NCI-H2171 treated with DMSO at 0.1 percent for 48 hours (cell line): Measurements from ENCODE around the gene APBB1IP.
"Not testable (repeated sequence)": the region's sequence is repeated elsewhere in the genome, so short reads cannot be mapped to it uniquely, and the experiment has no call there.

Source experiments
- DNase-seq: peaks from one replicate; lab custom pipeline; 2025; lab: John Stamatoyannopoulos, UW

Gene APBB1IP

DNA sequence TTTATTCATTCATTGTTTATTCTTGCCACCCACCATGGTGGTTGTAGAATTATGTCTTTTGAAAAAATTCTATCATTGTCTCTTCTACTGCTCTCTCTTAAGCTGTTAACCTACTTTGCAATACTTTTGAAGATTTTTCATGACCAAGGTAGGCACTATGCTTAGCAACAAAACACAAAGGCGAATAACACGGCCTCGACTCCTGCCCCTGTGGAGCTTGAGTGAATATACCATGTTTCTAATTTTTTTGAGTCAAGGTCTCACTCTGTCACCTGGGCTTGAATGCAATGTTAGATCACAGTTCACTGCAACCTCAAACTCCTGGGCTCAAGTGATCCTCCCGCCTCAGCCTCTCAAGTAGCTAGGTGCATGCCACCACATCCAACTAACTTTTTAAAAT is 39.4 kb downstream of the APBB1IP start:
- no peak for DNase-seq

DNA sequence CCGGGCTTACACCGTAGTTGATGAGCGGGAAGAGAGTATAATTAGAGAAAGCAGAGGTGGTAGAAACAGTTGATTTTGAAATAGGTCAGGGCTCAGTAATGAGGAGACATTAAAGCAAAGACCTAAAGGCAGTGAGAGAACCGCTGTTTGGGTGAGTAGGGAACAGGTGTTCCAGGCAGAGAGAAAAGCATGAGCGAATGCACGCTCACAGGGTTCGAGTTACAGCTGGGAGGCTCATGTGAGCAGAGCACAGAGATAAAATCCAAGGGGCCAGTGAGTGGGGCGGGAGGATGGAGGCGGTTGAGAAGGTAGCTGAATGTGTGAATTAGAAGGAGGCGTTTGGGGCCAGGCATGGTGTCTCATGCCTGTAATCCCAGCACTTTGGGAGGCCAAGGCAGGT is 39.9 kb downstream of the APBB1IP start:
- peak; percentile 6 for DNase-seq

DNA sequence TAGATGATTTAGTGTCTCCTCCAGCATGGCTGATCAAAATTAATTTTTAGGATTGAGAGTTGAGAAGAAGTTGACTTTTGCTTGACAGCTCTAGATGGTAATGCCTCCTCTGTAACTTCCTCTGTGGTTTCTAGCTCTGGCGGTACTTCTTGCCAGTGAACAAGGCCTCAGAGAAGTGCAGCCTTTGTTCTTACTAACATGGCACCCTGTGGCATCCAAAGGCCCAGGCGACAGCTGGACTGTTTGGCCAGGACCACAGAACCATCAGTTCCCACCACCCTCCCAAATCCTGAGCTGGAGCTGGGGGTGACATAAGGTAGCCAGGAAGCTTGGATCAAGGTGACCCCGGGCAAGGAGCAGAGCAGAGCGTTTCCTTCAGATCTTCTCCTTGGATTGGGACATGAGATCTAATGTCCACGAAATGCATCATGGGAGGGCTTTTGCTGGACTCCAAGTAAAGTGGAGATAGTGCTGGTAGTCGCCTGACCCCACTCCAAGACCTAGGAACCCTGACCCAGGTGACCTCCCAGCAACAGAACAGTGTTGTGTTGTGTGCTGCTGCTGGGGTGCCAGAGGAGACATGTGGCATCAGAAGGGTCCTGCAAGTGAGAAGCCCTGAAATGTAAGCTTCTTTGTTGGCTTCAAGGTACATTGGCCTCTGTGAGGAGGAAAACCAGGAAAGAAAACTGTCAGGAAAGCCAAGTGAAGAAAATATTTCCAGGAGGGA is 41.8 kb downstream of the APBB1IP start:
- DNase-seq: no peak

DNA sequence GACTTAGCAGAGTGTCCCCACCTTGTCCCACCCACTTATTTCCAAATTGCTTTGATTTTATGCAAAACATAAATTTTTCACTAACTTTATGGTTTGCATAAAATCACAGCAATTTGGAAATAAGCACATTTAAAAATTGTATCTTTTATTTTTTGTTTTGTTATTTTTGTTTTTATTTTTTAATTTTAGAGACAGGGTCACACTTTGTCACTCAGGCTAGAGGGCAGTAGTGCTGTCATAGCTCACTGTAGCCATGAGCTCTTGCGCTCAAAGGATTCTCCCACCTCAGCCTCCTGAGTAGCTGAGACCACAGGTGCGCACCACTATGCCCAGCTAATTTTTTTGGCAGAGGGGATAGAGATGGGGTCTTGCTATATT is 43.2 kb downstream of the APBB1IP start:
- no peak for DNase-seq

DNA sequence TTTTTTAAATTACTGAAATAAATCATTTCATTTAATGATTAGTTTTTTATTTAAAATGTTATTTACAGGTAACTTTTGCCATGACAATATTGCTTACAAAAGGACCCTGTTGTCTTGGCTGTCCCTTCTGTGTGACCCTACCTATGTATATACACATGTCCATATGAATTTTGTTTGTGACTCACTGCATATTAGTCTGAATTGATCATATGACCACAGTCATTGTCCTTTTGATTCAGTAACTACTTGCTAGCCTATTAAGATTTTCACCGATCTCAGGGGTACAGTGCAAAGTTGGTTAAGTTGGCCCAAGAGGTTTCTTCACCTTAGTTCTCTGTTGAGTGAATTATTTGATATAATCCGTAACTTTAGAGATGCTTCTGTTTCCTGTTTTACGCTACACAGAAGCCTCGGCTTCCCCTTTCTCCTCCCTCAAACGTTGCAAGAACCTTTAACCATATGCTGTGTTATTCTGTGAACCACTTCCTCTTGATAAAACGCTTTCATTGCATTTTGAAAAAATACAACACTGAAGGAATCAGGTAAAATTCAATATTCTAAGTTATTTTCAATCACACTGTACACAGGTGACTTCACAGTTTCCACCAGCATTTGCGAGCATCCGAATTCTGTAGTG is 43.9 kb downstream of the APBB1IP start:
- DNase-seq: no peak

DNA sequence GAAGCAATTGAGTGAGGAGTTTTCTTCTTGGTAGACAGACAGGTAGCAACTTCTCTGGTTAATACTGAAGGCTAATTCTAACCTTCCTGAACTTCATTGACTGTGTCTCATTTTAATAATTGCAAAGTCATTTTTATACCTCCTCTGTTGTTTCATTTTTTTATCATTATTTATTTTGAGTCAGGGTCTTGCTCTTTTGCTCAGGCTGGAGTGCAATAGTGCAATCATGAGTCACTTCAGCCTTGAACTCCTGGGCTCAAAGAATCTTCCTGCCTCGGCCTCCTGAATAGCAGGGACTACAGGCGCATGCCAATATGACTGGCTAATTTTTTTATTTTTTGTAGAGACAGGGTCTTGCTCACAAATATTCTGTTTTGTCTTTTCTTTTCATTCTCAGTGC is 45.4 kb downstream of the APBB1IP start:
- DNase-seq: no peak

DNA sequence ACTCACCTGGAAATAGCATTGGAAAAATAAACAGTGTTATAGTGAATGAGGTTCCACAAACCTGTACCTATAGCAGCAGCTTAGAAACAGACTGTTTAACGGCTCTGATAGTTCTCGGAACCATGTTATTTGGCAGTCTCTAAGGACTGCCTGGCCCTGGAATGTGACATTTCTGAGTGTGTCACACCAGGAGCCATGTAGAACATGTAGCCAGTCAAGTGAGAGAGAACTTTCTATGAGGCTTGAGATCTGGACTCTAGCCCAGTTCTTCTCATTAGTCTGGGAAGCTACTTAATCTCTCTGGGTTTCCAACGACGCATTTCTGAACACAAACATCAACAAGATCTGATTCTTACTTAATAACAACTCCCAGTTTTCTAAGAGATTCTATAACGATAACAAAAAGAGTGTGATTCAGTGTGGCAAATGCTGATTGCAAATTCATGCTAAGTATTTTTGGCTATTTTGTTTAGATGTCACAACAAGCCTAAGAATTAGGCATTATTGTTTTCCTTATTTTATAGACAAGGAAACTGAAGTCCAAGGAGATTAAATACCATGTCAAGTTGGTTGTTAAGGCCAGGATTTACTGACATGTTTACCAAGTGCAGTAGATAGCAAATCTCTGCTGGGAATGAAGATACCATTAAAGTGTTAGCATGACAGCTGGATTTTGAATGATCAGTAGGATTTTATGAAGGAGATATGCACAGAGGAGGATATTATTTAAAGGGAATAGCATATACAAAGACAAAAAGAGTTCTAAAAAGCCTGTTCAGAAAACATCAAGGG is 47.2 kb downstream of the APBB1IP start:
- DNase-seq: no peak

DNA sequence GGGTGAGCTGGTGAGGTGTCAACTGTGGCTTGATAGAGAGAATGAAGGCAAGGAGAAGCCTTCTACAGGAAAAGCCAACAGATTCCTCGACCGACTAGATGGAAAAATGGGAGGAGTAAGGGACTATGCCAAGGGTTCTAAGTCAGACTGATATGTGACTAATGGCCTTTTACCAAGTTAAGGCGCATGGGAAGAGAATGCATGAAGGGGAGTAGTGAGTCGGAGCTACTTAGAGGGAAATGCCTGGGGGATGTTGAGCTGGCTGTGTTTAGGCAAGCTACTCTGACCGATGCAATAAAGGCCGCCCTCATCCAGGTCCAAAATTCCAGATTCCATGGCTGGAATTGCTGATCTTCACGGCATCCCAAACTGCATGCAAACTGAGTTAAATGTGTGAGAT is 48.2 kb downstream of the APBB1IP start:
- no peak for DNase-seq

DNA sequence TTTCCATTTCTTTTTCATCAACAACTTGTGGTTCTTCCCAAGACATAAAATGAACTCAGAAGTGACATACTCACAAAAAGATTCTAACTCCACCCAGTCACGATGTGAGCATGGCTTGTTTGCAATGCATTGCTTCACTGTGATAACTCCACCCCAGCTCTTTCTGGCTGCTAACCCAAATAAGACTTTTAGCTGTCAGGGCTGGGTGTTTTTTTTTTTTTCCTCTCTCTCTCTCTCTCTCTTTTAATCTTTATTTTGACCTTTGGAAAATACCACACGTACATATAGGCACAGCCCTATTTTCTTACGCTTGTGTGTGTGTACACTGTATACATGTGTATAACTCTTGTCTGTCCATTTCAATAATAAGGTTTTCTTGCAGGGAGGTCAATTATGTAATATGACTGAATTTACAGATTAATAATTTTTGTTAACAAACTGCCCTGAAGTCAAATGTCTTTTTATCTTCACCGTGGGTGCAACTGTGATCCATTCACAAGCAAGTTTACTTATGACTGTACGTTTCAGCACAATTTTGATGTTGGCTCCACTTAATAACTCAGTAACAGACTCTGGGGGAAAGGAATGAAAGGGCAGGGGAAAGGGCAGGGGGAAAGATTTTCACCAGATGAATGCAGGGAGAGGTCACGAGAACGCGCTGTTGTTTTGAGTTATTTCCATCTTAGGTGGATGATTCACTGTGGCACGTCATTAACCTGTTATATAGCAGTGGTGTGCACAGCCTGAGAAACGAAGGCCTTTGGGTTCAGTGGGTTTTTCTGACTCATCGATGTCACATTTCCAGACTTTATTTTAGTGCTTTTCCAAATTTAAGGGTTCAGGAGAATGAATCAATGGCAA is 49.1 kb downstream of the APBB1IP start:
- no peak for DNase-seq

DNA sequence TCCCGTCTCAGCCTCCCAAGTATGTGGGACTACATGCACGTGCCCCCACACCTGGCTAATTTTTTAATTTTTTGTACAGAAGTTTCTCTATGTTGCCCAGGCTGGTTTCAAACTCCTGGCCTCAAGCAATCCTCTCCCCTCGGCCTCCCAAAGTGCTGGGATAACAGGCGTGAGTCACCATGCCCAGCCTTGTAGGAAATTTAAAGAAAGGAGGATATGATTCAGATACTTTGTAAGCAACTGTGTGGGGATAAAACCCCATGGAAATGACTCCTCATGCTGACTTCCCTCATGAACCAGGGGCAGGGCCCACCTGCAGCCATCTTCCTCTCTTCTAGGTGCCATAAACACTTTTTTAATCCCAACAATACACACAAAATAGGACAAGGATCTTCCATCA is 50.2 kb downstream of the APBB1IP start:
- no peak for DNase-seq

DNA sequence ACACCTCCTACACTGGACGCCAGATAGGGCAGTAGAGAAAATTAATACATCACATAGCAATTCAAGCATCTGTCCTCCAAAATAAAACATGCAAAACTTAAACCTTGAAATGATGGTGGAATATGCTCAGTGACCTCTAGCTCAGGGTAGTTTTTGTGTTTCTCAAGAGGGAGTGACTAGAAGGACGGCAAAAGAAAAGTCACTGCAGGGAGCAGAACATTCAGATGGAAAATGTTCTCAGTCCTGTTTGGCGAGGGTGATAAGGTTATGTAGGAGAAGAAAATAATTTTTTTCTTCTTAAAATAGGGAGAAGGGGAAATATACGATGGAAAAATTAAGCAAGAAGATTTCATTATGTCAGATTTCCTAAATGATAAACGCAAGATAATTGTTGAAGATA is 50.9 kb downstream of the APBB1IP start:
- DNase-seq: no peak

DNA sequence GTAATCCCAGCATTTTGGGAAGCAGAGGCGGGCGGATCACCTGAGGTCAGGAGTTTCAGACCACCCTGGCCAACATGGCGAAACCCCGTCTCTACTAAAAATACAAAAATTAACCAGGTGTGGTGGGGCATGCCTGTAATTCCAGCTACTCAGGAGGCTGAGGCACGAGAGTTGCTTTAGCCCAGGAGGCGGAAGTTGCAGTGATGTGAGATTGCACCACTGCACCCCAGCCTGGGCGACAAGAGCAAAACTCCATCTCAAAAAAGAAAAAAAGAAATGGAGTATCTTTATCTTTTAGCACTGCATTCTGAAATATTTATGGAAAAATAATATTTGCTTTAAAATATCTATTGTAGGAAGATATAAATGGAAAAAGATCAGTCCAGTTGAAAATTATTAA is 52.2 kb downstream of the APBB1IP start:
- not testable (repeated sequence) for DNase-seq

DNA sequence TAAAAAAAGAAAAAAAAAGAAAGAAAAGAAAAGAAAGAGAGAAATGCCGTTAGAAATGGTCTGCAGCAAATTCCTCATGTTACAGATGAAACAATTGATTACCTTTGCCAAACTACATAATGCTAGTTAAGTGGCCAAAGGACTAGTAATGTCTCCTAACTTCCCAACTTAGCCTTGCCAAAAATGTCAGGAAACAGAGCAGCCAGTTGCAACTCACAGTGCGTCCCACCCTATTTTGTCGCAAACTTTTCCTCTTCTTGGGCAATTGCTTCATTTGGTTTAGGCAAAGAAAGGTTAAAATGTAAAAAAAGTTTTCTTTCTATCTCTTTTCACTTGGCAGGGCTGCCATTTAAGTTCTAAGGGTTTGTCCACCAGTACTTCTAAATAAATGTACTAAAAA is 53.1 kb downstream of the APBB1IP start:
- DNase-seq: no peak

DNA sequence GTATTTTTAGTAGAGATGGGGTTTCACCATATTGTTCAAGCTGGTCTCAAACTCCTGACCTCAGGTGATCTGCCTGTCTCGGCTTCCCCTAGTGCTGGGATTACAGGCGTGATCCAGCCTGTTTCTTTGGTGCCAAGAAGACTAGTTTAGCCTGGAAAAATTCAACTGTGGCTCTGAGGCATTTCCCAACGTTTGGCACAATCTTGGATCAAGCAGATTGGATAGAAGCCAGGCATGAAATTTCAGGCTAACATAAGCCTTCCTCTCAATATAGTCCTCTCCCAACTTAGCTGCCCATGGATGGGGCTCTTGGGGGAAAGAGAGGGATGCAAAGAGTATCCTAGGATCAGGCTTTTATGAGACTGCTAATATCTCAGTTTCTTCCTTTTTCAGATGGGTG is 53.8 kb downstream of the APBB1IP start:
- DNase-seq: no peak

DNA sequence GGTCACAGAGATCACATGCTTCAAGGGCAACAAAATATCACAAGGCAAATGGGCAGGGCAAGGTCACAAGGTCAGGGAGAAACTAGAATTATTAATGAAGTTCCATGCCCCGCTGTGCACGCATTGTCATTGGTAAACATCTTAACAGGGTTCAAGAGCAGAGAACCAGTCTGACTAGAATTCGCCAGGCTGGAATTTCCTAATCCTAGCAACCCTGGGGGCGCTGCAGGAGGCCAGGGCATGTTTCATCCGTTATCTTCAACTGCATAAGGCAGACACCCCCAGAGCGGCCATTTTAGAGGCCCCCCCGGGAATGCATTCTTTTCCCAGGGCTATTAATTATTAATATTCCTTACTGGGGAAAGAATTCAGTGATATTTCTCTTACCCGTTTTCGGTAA is 54.6 kb downstream of the APBB1IP start:
- not testable (repeated sequence) for DNase-seq

DNA sequence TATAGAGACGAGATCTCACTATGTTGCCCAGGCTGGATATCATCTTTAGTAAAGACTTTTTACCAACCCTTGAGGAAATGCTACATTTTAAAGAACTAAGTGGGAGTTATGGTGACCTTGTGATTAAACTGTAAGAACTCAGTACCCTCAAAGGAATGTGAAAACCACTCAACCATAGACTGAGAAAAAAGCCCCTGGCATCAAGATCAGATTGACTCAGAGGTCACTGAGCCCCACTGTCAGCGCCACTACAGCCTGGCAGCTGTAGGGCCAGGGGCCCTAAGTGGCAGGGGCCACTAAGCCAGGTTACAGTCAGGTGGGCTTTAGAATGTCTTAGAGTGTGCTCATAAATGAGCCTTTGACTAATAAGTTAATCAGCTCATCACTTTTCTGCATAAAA is 55.9 kb downstream of the APBB1IP start:
- no peak for DNase-seq

DNA sequence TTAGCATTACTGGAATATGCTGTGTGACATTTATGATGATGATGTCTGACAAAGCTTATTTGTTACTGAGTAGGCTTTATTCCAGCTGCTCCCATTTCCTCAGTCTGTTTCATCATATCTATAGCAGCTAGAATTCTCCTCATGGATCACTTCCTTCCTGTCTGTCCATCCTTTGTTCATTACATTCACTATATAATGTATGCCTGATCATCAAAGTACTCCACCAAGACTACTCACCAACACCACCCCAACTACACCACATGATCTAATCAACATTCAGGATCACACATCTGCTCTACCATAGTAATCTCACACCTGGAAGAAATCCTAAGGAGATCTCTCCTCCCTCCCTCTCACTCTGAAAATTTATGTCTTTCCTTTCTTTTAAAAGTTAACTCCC is 61.3 kb downstream of the APBB1IP start:
- DNase-seq: no peak

DNA sequence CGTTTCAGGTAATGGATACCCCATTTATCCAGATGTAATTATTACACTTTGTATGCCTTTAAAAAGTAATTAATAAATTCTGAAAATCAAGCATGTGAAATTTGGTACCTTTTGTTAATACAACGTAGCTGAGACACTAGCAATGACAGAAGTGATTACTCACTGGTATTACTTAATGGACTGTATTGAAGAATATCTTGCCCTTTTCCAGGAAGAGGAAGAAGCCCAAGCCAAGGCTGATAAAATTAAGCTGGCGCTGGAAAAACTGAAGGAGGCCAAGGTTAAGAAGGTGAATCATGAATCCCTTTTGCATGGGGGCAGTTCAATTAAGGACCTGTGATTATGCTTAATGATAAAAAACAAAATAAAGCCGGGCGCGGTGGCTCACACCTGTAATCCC is 64.8 kb downstream of the APBB1IP start:
- DNase-seq: no peak

DNA sequence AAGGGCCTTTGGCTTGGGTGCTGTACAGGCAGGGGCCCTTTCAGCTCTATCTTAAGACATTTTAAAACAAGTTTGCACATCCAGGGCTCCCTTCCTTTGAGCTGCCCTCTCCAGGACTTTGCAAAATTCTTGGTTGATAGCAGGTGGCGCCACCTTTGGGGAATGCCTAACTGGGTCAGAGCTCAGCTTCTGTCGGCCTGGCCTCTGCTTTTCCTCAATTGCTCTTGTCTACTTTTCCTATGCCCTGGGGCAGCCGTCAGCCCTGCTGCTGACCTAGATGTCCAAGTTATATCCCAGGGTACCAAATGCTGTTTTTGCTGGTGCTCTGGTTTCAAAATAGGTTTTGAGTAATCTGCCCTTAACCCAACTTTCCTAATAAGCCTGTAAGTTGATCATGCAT is 65.8 kb downstream of the APBB1IP start:
- no peak for DNase-seq

DNA sequence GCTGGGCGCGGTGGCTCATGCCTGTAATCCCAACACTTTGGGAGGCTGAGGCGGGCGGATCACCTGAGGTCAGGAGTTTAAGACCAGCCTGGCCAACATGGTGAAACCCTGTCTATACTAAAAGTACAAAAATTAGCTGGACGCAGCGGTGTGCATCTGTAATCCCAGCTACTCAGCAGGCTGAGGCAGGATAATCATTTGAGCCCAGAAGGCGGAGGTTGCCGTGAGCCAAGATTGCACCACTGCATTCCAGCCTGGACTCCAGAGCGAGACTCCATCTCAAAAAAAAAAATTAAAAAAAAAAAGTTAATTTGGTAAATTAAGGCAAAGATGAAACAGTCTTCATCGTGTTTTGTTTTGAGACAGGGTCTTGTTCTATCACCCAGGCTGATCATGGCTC is 66.3 kb downstream of the APBB1IP start:
- DNase-seq: not testable (repeated sequence)

DNA sequence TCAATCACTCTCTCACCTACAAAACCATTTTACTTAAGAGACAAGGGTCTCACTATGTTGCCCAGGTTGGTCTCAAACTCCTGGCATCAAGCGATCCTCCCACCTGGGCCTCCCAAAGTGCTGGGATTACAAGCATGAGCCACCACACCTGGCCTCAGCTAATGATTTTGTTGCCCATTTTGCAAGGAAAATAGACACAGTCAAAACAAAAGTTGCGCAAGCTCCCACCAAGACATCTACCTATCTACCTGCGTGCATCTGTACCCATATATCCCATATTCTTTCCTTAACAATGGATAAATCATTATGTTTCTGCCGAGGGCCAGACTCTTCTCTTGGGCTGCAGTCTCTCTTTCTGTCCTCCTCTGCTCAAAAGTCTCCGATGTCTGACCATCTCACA is 67.3 kb downstream of the APBB1IP start:
- DNase-seq: no peak

DNA sequence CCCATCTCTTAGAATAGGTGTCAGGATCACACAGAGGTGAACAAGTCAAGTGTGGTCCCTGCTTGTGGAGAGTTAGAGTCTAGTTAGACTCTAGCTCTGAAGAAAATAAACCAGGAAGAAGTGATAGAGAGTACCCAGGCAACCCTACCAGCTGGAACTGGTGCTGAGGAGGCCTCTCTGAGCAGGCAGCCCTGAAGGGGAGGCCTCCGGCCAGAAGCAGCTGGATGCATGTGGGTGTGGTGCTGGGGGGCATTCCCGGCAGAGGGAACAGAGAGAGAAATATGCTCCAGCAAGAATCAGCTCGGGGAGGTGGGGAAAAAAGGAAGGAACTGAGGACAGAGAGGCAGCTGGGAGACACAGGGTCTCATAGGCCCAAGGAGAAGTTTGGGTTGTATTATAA is 68.6 kb downstream of the APBB1IP start:
- DNase-seq: no peak
